ENCODE results near the gene GREM2. TPM values are rescaled to one million over a fixed set of nuclear protein-coding genes. Genes with fewer than 3 reads are reported as not detected.

GREM2 gene
- total RNA-seq, 4 donors from 2014 or later, result 0.08 to 0.78 (median 0.40) TPM

DNA sequence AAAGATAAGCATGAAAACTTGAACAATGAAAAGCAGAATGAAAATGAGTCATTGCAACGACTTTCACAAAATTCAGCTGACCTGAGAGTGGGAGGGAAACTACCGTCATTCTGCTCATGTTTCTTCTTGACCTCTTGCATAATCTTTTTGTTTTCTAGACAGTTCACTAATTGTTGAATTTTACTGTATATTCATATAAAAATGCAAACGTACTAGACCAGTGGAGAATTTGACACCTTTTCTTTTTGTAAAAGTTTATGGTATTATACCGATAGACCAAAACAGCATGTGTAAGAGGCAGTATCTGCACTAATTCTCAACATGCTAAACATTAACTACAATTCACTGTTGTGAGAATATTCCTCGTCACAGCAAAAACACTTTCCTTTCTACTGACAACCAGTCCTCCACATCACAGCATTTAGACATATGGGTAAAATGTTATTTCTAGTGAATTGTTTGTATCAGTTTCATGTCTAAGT is 137.8 kb downstream of the GREM2 start:
- intact Hi-C loops (cut with DNase I; ENCODE audit: low total_unique reads), result no loop called here
- 72 to 73% methylated on average over 5 of the region's 5 CpGs for WGBS, 2 donors
- no peak overlapping the region for H3K4me3 ChIP-seq (ENCODE audit: low read depth, poor library complexity, severe bottlenecking)
- DNase-seq (ENCODE audit: low spot score in 2 of 2), result no peak
- TF ChIP-seq CTCF (IDR thresholded peaks at IDR 0.05), result no peak
- TF ChIP-seq POLR2A (IDR thresholded peaks at IDR 0.05), result no peak

DNA sequence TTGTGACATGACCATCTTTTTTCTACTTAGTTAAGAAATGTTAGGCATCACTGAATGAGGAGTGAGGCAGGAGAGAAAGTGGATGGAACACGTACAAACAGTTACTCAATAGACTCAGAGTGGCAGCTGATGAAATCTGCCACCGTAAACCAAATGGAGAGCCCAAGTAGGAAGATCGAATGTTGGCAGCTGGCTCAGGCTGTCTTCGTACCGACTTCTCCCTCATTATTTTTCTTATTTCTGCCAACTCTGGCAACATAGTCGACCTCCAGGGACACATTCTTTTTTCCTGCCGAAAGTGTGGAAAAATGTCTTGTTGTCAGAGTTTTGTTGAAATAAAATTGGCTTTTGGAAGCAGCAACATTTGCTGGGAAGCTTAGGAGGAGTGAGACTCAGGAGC is 143.3 kb downstream of the GREM2 start:
- 62 to 69% methylated on average over 7 of the region's 7 CpGs for WGBS, 2 donors
- no peak overlapping the region for H3K4me3 ChIP-seq (ENCODE audit: low read depth, poor library complexity, severe bottlenecking)
- TF ChIP-seq POLR2A (IDR thresholded peaks at IDR 0.05) (no peak), CTCF (IDR thresholded peaks at IDR 0.05) (no peak)
- intact Hi-C loops (cut with DNase I; ENCODE audit: low total_unique reads), result no loop called here
- DNase-seq (ENCODE audit: low spot score in 2 of 2), result no peak

DNA sequence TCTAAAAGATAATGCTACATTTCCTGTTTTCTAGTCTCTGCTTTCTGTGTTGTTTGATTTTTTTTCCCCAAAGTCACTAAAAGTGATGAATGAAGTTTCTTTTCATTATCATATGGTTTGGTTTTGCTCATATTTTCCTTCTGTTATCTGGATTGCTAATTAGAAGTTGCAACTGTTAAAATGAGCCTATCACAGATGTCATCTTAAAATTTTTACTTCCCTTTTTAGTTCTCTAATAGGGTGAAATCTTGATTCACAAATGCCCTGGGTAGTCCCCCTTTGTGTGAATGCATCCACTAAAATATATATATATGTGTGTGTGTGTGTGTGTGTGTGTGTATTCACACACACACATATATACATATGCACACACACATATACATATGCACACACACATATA is 144.1 kb downstream of the GREM2 start:
- DNase-seq (ENCODE audit: low spot score in 2 of 2), result no peak
- intact Hi-C loops (cut with DNase I; ENCODE audit: low total_unique reads), result no loop called here
- H3K4me3 ChIP-seq (ENCODE audit: low read depth, poor library complexity, severe bottlenecking), result no peak overlapping the region
- TF ChIP-seq CTCF (IDR thresholded peaks at IDR 0.05) (no peak), POLR2A (IDR thresholded peaks at IDR 0.05) (no peak)

- WGBS, 2 donors, result 76 to 80% methylated on average over 4 of the region's 4 CpGs
- intact Hi-C loops (cut with DNase I; ENCODE audit: low total_unique reads), result no loop called here
- H3K4me3 ChIP-seq (ENCODE audit: low read depth, poor library complexity, severe bottlenecking), result no peak overlapping the region
- DNase-seq (ENCODE audit: low spot score in 2 of 2), result no peak
- TF ChIP-seq CTCF (IDR thresholded peaks at IDR 0.05) (no peak), POLR2A (IDR thresholded peaks at IDR 0.05) (no peak)
These were observed 145.4 kb downstream of the GREM2 start for GRCh38 chr1:240466509-240466908.

DNA sequence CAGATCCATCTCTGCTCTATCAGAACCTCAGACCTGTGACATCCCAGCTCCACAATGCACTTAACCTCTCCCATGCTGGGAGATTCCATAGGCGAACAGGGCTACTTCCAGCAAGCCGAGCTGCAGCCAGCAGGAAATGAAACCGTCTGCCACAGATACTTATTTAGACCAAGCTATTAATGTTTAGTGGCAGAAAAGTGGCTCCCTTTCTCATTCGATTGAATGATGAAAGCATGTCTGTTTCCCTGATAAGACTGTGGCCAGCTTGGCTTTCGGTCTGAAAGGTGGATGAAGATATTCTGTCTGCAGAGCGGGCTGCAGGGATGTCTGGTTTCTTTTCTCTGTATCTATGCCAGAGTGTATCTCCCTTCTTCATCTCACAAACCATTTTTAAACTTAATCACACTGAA is 146.4 kb downstream of the GREM2 start:
- 57 to 69% methylated on average over 6 of the region's 6 CpGs for WGBS, 2 donors
- H3K4me3 ChIP-seq (ENCODE audit: low read depth, poor library complexity, severe bottlenecking), result no peak overlapping the region
- DNase-seq (ENCODE audit: low spot score in 2 of 2), result no peak
- intact Hi-C loops (cut with DNase I; ENCODE audit: low total_unique reads), result no loop called here
- no peak for TF ChIP-seq CTCF (IDR thresholded peaks at IDR 0.05)
- TF ChIP-seq POLR2A (IDR thresholded peaks at IDR 0.05), result no peak

GRCh38 chr1:240464099-240464498 is 147.9 kb downstream of the GREM2 start:
- no peak overlapping the region for H3K4me3 ChIP-seq (ENCODE audit: low read depth, poor library complexity, severe bottlenecking)
- WGBS, 2 donors, result 83 to 87% methylated on average over 2 of the region's 2 CpGs
- intact Hi-C loops (cut with DNase I; ENCODE audit: low total_unique reads), result no loop called here
- TF ChIP-seq CTCF (IDR thresholded peaks at IDR 0.05) (no peak), POLR2A (IDR thresholded peaks at IDR 0.05) (no peak)
- DNase-seq (ENCODE audit: low spot score in 2 of 2), result no peak
